ENCODE measurements around the gene ALS2. TPM values are rescaled to one million over a fixed set of nuclear protein-coding genes. Genes with fewer than 3 reads are reported as not detected.
"Not testable (repeated sequence)": the region's sequence is repeated elsewhere in the genome, so short reads cannot be mapped to it uniquely, and the experiment has no call there.

Gene ALS2
- total and polyA plus RNA-seq, 4 donors, result 8.2 to 35.3 (median 15.0) TPM

- Histone ChIP-seq H3K9me3 (ENCODE audit: control insufficient read depth in 4 of 4, low read length in 3 of 4) (no peaks in the 10 kb centered on the region), H3K4me3 (ENCODE audit: low read depth in 1 of 3, low read length in 3 of 3) (no peak overlapping the region), H3K27me3 (ENCODE audit: control insufficient read depth in 4 of 4, insufficient read depth in 4 of 4, low read length in 3 of 4) (no peaks in the 10 kb centered on the region), H3K36me3 (ENCODE audit: control insufficient read depth in 4 of 4, insufficient read depth in 3 of 4, low read depth in 1 of 4, low read length in 3 of 4) (peaks cover 1 to 12% (median 3%) of the 10 kb centered on the region in 4 donors), H3K9ac (ENCODE audit: low read depth in 1 of 2, low read length in 2 of 2) (no peak overlapping the region), H3K27ac (ENCODE audit: low read depth in 1 of 2, low read length in 2 of 2) (no peak overlapping the region), H3K4me1 (ENCODE audit: control insufficient read depth in 4 of 4, insufficient read depth in 4 of 4, low read length in 3 of 4) (peaks cover 0 to 5% (median under 1%) of the 10 kb centered on the region in 4 donors)
- WGBS, result 57% methylated on average over 1 of the region's 1 CpG
- DNase-seq (ENCODE audit: low spot score), result no peak
- TF ChIP-seq GABPA (IDR thresholded peaks at IDR 0.05 in 1 of 2, conservative IDR thresholded peaks at IDR 0.05 in 1 of 2), result no peak
- no peak for TF ChIP-seq CTCF (IDR thresholded peaks at IDR 0.05; ENCODE audit: low read depth, low read length, missing input control)
- TF ChIP-seq YY1 (IDR thresholded peaks at IDR 0.05), result no peak
- no peak for TF ChIP-seq ZBTB33 (IDR thresholded peaks at IDR 0.05)
- no peak for TF ChIP-seq JUND (IDR thresholded peaks at IDR 0.05)
- no peak for TF ChIP-seq HNF4A (conservative IDR thresholded peaks at IDR 0.05)
Measured at GRCh38 chr2:201768918-201769317, 11.8 kb downstream of the ALS2 start.

- Histone ChIP-seq H3K9ac (ENCODE audit: low read depth in 1 of 2, low read length in 2 of 2) (no peak overlapping the region), H3K9me3 (ENCODE audit: control insufficient read depth in 4 of 4, low read length in 3 of 4) (no peaks in the 10 kb centered on the region), H3K27me3 (ENCODE audit: control insufficient read depth in 4 of 4, insufficient read depth in 4 of 4, low read length in 3 of 4) (no peaks in the 10 kb centered on the region), H3K4me1 (ENCODE audit: control insufficient read depth in 4 of 4, insufficient read depth in 4 of 4, low read length in 3 of 4) (peaks cover 0 to 5% (median under 1%) of the 10 kb centered on the region in 4 donors), H3K4me3 (ENCODE audit: low read depth in 1 of 3, low read length in 3 of 3) (no peak overlapping the region), H3K36me3 (ENCODE audit: control insufficient read depth in 4 of 4, insufficient read depth in 3 of 4, low read depth in 1 of 4, low read length in 3 of 4) (peaks cover 1 to 28% (median 15%) of the 10 kb centered on the region in 4 donors), H3K27ac (ENCODE audit: low read depth in 1 of 2, low read length in 2 of 2) (no peak overlapping the region)
- no peak for DNase-seq (ENCODE audit: low spot score)
- TF ChIP-seq RXRA (IDR thresholded peaks at IDR 0.05) (no peak), REST (IDR thresholded peaks at IDR 0.05) (no peak), GABPA (IDR thresholded peaks at IDR 0.05 in 1 of 2, conservative IDR thresholded peaks at IDR 0.05 in 1 of 2) (no peak), JUND (IDR thresholded peaks at IDR 0.05) (no peak), CTCF (IDR thresholded peaks at IDR 0.05; ENCODE audit: low read depth, low read length, missing input control) (no peak), NR2F2 (IDR thresholded peaks at IDR 0.05) (no peak), FOXA1 (IDR thresholded peaks at IDR 0.05) (no peak), HNF4G (IDR thresholded peaks at IDR 0.05) (no peak), ATF3 (IDR thresholded peaks at IDR 0.05) (no peak)
Measured at GRCh38 chr2:201765799-201766198, 14.9 kb downstream of the ALS2 start.

GRCh38 chr2:201764469-201764868, 16.3 kb downstream of the ALS2 start:
- not testable (repeated sequence) for H3K27me3 ChIP-seq (ENCODE audit: control insufficient read depth in 4 of 4, insufficient read depth in 4 of 4, low read length in 3 of 4); DNase-seq (ENCODE audit: low spot score); H3K27ac ChIP-seq (ENCODE audit: low read depth in 1 of 2, low read length in 2 of 2); H3K9ac ChIP-seq (ENCODE audit: low read depth in 1 of 2, low read length in 2 of 2); H3K4me3 ChIP-seq (ENCODE audit: low read depth in 1 of 3, low read length in 3 of 3); H3K9me3 ChIP-seq (ENCODE audit: control insufficient read depth in 4 of 4, low read length in 3 of 4)
- peaks cover 1 to 29% (median 16%) of the 10 kb centered on the region in 4 donors for H3K36me3 ChIP-seq (ENCODE audit: control insufficient read depth in 4 of 4, insufficient read depth in 3 of 4, low read depth in 1 of 4, low read length in 3 of 4)
- peaks cover 0 to 12% (median 3%) of the 10 kb centered on the region in 4 donors for H3K4me1 ChIP-seq (ENCODE audit: control insufficient read depth in 4 of 4, insufficient read depth in 4 of 4, low read length in 3 of 4)
- 97% methylated on average over 7 of the region's 7 CpGs for WGBS
